ENCODE results near the gene SEMA4A.
"Not testable (repeated sequence)": the region's sequence is repeated elsewhere in the genome, so short reads cannot be mapped to it uniquely, and the experiment has no call there.

DNA sequence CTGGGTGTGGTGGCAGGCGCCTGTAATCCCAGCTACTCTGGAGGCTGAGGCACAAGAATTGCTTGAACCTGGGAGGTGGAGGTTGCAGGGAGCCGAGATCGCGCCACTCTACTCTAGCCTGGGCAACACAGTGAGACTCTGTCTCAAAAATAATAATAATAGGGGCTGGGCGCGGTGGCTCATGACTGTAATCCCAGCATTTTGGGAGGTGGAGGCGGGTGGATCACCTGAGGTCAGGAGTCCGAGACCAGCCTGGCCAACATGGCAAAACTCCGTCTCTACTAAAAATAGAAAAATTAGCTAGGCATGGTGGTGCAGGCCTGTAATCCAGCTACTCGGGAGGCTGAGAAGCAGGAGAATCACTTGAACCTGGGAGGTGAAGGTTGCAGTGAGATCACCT, 27.8 kb upstream of the SEMA4A start:
- not testable (repeated sequence) for TF ChIP-seq POLR2AphosphoS5 (IDR thresholded peaks at IDR 0.05; ENCODE audit: borderline replicate concordance, low read depth, low read length); EZH2 (IDR thresholded peaks at IDR 0.05); FOXP2 (optimal IDR thresholded peaks at IDR 0.05; ENCODE audit: control extremely low read depth, extremely low read length, insufficient read depth)
